GM06990 (cell line): Measurements from ENCODE around the gene PGS1.

Source experiments
- DNase-seq: peaks from one replicate; pipeline ENCODE4 v3.0.0-alpha.2; 2011; ENCODE audit not compliant: insufficient read length; ENCODE audit errors: extremely low read depth
- H3K27me3 ChIP-seq: replicated peaks from 2 replicates; pipeline ENCODE4 v1.6.0; 2011; ENCODE audit warnings: low read length; ENCODE audit not compliant: control insufficient read depth, insufficient read depth
- H3K36me3 ChIP-seq: 2 replicates; pipeline ENCODE4 v1.5.1; 2011; ENCODE audit warnings: low read length; ENCODE audit not compliant: control insufficient read depth, insufficient read depth
- H3K4me3 ChIP-seq: replicated peaks from 2 replicates; pipeline ENCODE4 v1.5.1; 2011; ENCODE audit warnings: low read depth, mild to moderate bottlenecking, control low read depth, low read length
- TF ChIP-seq, protein P1 (sequence below): IDR thresholded peaks from 2 replicates; pipeline ENCODE4 v1.5.1; 2011; ENCODE audit warnings: low read length, control low read depth, mild to moderate bottlenecking, inconsistent platforms; ENCODE audit not compliant: insufficient read depth, poor library complexity, severe bottlenecking

The PGS1 gene

GRCh38 chr17:78390241-78391050 is 12.0 kb downstream of the PGS1 start:
- TF ChIP-seq, protein P1, sequence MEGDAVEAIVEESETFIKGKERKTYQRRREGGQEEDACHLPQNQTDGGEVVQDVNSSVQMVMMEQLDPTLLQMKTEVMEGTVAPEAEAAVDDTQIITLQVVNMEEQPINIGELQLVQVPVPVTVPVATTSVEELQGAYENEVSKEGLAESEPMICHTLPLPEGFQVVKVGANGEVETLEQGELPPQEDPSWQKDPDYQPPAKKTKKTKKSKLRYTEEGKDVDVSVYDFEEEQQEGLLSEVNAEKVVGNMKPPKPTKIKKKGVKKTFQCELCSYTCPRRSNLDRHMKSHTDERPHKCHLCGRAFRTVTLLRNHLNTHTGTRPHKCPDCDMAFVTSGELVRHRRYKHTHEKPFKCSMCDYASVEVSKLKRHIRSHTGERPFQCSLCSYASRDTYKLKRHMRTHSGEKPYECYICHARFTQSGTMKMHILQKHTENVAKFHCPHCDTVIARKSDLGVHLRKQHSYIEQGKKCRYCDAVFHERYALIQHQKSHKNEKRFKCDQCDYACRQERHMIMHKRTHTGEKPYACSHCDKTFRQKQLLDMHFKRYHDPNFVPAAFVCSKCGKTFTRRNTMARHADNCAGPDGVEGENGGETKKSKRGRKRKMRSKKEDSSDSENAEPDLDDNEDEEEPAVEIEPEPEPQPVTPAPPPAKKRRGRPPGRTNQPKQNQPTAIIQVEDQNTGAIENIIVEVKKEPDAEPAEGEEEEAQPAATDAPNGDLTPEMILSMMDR = no peak
- no peak for DNase-seq
- H3K27me3 ChIP-seq = no peaks in the 10 kb centered on the region
- no peak overlapping the region for H3K4me3 ChIP-seq
- H3K36me3 ChIP-seq = peaks cover 3% of the 10 kb centered on the region

GRCh38 chr17:78391051-78391431 is 12.6 kb downstream of the PGS1 start:
- Histone ChIP-seq H3K36me3 (peaks cover 3% of the 10 kb centered on the region), H3K27me3 (no peaks in the 10 kb centered on the region), H3K4me3 (no peak overlapping the region)
- no peak for DNase-seq
- TF ChIP-seq, protein P1 = no peak

DNA sequence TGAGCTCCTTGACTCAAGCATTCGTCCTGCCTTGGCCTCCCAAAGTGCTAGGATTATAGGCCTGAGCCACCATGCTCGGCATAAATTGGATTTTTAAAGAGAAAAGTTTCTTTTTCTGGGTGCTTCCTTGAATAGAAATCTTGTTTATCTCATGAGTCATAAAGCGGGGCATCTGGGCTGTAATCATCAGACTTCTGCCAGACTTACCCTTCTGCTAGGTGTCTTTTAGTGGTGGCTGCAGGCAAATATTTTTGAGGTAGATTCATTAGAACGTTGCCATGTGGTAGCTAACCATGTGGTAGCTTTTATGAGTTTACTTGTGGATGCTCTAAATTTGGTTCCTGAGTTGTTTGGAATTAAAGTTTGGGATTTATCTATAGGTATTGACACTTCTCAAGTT is 13.4 kb downstream of the PGS1 start:
- no peak for DNase-seq
- H3K36me3 ChIP-seq = peaks cover 6% of the 10 kb centered on the region

DNA sequence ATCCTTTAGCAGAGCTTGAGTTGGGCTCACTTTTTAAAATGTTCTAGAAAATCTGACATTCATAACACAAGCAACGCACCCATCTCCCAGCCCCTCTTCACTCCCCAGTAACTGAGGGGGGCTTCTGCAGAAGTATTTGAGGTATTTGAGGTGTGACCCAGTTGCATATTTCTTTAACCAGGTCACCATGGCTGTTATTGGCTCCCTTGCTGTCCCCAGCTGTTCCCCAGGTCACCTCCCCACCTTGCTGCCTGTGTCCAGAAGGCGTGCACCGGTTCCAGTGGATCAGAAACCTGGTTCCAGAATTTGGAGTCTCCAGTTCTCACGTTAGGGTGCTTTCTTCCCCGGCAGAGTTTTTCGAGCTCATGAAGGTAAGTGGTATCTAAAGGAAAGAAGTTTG is 13.8 kb downstream of the PGS1 start:
- no peak overlapping the region for H3K4me3 ChIP-seq
- no peaks in the 10 kb centered on the region for H3K27me3 ChIP-seq
- peaks cover 6% of the 10 kb centered on the region for H3K36me3 ChIP-seq
- no peak for DNase-seq
- TF ChIP-seq, protein P1 = no peak

More for the DNA sequence above, 13.4 kb downstream of the PGS1 start:
- TF ChIP-seq, protein P1 = no peak
- H3K27me3 ChIP-seq = no peaks in the 10 kb centered on the region
- H3K4me3 ChIP-seq = no peak overlapping the region

DNA sequence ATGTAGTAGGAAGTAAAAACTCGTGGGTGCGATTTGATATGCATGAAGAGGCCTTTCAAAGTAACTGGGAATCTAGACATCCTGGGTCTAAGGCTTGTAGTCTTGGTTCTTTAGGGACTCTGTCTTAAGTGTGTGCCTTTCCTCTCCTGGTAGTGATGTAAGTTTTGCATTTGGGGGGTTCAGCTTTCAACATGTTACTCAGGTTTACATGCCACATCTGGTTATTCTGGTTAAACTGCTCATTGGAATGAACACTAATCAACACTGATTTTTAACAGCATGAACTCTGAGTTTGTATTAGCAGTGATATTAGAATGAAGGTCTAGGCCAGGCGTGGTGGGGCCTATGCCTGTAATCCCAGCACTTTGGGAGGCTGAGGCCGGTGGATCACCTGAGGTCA is 15.1 kb downstream of the PGS1 start:
- no peaks in the 10 kb centered on the region for H3K27me3 ChIP-seq
- TF ChIP-seq, protein P1 = no peak
- no peak for DNase-seq
- no peak overlapping the region for H3K4me3 ChIP-seq
- peaks cover 12% of the 10 kb centered on the region for H3K36me3 ChIP-seq

GRCh38 chr17:78394209-78394608 is 15.8 kb downstream of the PGS1 start:
- TF ChIP-seq, protein P1 = no peak
- no peak for DNase-seq
- no peaks in the 10 kb centered on the region for H3K27me3 ChIP-seq
- H3K4me3 ChIP-seq = no peak overlapping the region
- H3K36me3 ChIP-seq = peaks cover 19% of the 10 kb centered on the region
